ENCODE measurements around the gene FANCC. TPM values are rescaled to one million over a fixed set of nuclear protein-coding genes. Genes with fewer than 3 reads are reported as not detected.
A peak's percentile ranks its signal among the peaks of the same experiment; 100 is the strongest.

Gene FANCC
- total and polyA plus RNA-seq, 2 of the 8 experiments (the other 6 are each of a cell fraction or from before 2014, with no cell fraction given), result 7.8 to 15.2 TPM

DNA sequence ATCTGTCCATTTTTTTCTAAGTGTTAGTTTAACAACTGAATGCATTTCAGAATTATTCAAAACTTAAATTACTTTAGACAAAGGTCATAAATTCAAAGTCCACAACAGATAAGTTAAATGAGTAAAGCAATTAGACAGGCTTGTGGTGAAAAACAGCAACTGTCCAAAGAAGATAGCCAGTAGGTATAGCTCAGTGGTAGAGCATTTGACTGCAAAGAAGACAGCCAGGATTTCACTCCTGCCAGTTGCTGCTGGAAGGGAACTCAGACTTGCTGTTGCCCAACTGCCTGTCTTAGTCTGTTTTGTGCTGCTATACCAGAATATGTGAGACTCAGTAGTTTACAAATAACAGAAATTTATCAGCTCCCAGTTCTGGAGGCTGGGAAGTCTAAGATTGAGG is 10.0 kb downstream of the FANCC start:
- ChIA-PET POLR2A (ENCODE audit: partially characterized antibody) (no interaction called here), CTCF (ENCODE audit: partially characterized antibody) (no interaction called here)
- no peak overlapping the region for H3K18ac ChIP-seq (ENCODE audit: extremely low read depth, low read length)
- no peak overlapping the region for H2AFZ ChIP-seq (ENCODE audit: low read length)
- H2BK5ac ChIP-seq (ENCODE audit: low read depth, low read length), result no peak overlapping the region
- no peak overlapping the region for H3K56ac ChIP-seq (replicated peaks; ENCODE audit: insufficient read length, low read depth, low read length)
- no peak overlapping the region for H3K4ac ChIP-seq (replicated peaks; ENCODE audit: insufficient read length, low read depth, low read length)
- H2BK12ac ChIP-seq (ENCODE audit: low read depth, low read length), result no peak overlapping the region
- H3K27me3 ChIP-seq (replicated peaks in 1 of 4; ENCODE audit: control insufficient read depth in 3 of 4, extremely low read depth in 1 of 4, insufficient read depth in 3 of 4, low read length in 3 of 4), result no peaks in the 10 kb centered on the region
- H4K8ac ChIP-seq (ENCODE audit: extremely low read depth, insufficient read depth, low read length), result no peak overlapping the region
- no peaks in the 10 kb centered on the region for H3K79me1 ChIP-seq (ENCODE audit: low read depth, low read length)
- no peak overlapping the region for H2BK20ac ChIP-seq (ENCODE audit: low read length)
- H3K23ac ChIP-seq (ENCODE audit: insufficient read length), result no peak overlapping the region
- DNase-seq (ENCODE audit: low read depth in 1 of 2, low spot score in 2 of 2) (no peak), FAIRE-seq (no peak)
- H3K23me2 ChIP-seq (ENCODE audit: low read depth, low read length), result no peaks in the 10 kb centered on the region
- no peak overlapping the region for H3K4me2 ChIP-seq (ENCODE audit: insufficient read depth in 1 of 2, low read depth in 2 of 2, low read length in 2 of 2)
- H2BK15ac ChIP-seq (ENCODE audit: low read length), result no peak overlapping the region
- no peak overlapping the region for H2AK5ac ChIP-seq (ENCODE audit: low read depth, low read length)
- H3K9me3 ChIP-seq (ENCODE audit: insufficient read depth in 2 of 2, low read depth in 1 of 2, low read length in 1 of 2), result no peaks in the 10 kb centered on the region
- no peaks in the 10 kb centered on the region for H3K36me3 ChIP-seq (ENCODE audit: control insufficient read depth in 2 of 4, insufficient read depth in 4 of 4, low read length in 3 of 4)
- no peaks in the 10 kb centered on the region for H4K20me1 ChIP-seq (replicated peaks in 1 of 2; ENCODE audit: control insufficient read depth in 1 of 2, insufficient read depth in 2 of 2, low read length in 2 of 2)
- H3K4me1 ChIP-seq (replicated peaks in 1 of 4; ENCODE audit: control insufficient read depth in 3 of 4, insufficient read depth in 4 of 4, low read length in 3 of 4), result peaks cover 0 to 3% (median 3%) of the 10 kb centered on the region in 4 experiments; a peak in 3 of 7 replicates
- H2BK120ac ChIP-seq (replicated peaks; ENCODE audit: low read depth, low read length), result no peak overlapping the region
- no peak overlapping the region for H3K14ac ChIP-seq (ENCODE audit: insufficient read length)
- TF ChIP-seq YY1 (IDR thresholded peaks at IDR 0.05; ENCODE audit: low read depth, low read length) (no peak), SAP30 (IDR thresholded peaks at IDR 0.05; ENCODE audit: insufficient read depth, insufficient replicate concordance, low read length) (no peak), TBP (IDR thresholded peaks at IDR 0.05; ENCODE audit: low read depth, low read length) (no peak), RNF2 (IDR thresholded peaks at IDR 0.05; ENCODE audit: borderline replicate concordance, low read depth, low read length, missing control alignments, poor library complexity, severe bottlenecking) (no peak), RXRA (IDR thresholded peaks at IDR 0.05; ENCODE audit: insufficient read depth, low read depth, low read length) (no peak), SP2 (IDR thresholded peaks at IDR 0.05; ENCODE audit: low read length) (no peak), SIRT6 (IDR thresholded peaks at IDR 0.05; ENCODE audit: low read length) (no peak), SP4 (IDR thresholded peaks at IDR 0.05; ENCODE audit: low read length) (no peak)
- H3K9ac ChIP-seq (replicated peaks in 1 of 4; ENCODE audit: extremely low read depth in 1 of 4, low read depth in 3 of 4, low read length in 3 of 4), result no peak overlapping the region
- no peak overlapping the region for H4K5ac ChIP-seq (ENCODE audit: insufficient read length, low read depth, low read length)
- 0 out of 2 replicates have a peak overlapping the region, but pooled peaks have one; percentile 7 for H3K27ac ChIP-seq (ENCODE audit: low read depth, low read length)
- no peak overlapping the region for H4K91ac ChIP-seq (replicated peaks; ENCODE audit: insufficient read length, low read length)
- H3K4me3 ChIP-seq (ENCODE audit: extremely low read depth in 1 of 4, insufficient read depth in 2 of 4, low read depth in 3 of 4, low read length in 4 of 4), result no peak overlapping the region
- peaks cover 0 to 14% of the 10 kb centered on the region in 2 experiments; a peak in 2 of 4 replicates for H3K79me2 ChIP-seq (ENCODE audit: control insufficient read depth in 1 of 2, insufficient read depth in 2 of 2, low read length in 2 of 2)
